KMS-11 (cell line): Measurements from ENCODE around the gene ARID4B.
A peak's percentile ranks its signal among the peaks of the same experiment; 100 is the strongest.

Source experiments
- H2AFZ ChIP-seq: fragments of 200-600 bp; sonication (generic); 2 replicates; pipeline ENCODE4 v1.6.1; 2016; ENCODE audit warnings: antibody characterized with exemption, mixed run types, low read depth
- H3K27ac ChIP-seq: fragments of 200-600 bp; sonication (generic); 2 replicates; pipeline ENCODE4 v1.6.1; 2016; ENCODE audit warnings: mild to moderate bottlenecking, mixed run types
- H3K27me3 ChIP-seq: fragments of 200-600 bp; sonication (generic); 2 replicates; pipeline ENCODE4 v1.6.1; 2017; ENCODE audit warnings: mild to moderate bottlenecking, low read depth, mixed run types, moderate library complexity; ENCODE audit not compliant: insufficient read depth
- H3K36me3 ChIP-seq: fragments of 200-600 bp; sonication (generic); 2 replicates; pipeline ENCODE4 v1.6.1; 2017; ENCODE audit warnings: mild to moderate bottlenecking, mixed run types; ENCODE audit not compliant: insufficient read depth
- H3K4me1 ChIP-seq: fragments of 200-600 bp; sonication (generic); 2 replicates; pipeline ENCODE4 v1.6.1; 2016; ENCODE audit warnings: mild to moderate bottlenecking, low read depth, mixed run types; ENCODE audit not compliant: poor library complexity, severe bottlenecking
- H3K4me2 ChIP-seq: fragments of 200-600 bp; sonication (generic); 2 replicates; pipeline ENCODE4 v1.7.0; 2016; ENCODE audit warnings: mild to moderate bottlenecking, mixed run types
- H3K4me3 ChIP-seq: fragments of 200-600 bp; sonication (generic); IDR thresholded peaks from 2 replicates; pipeline ENCODE4 v1.6.1; 2017; ENCODE audit warnings: low read depth, low read length, mixed read lengths; ENCODE audit not compliant: insufficient read depth
- H3K79me2 ChIP-seq: fragments of 200-600 bp; sonication (generic); 2 replicates; pipeline ENCODE4 v1.6.1; 2016; ENCODE audit warnings: low read depth, mixed run types; ENCODE audit not compliant: insufficient read depth
- H3K9ac ChIP-seq: fragments of 200-600 bp; sonication (generic); 2 replicates; pipeline ENCODE4 v1.6.1; 2016; ENCODE audit warnings: mild to moderate bottlenecking, mixed run types
- H4K20me1 ChIP-seq: fragments of 200-600 bp; sonication (generic); 2 replicates; pipeline ENCODE4 v1.6.1; 2016; ENCODE audit warnings: mild to moderate bottlenecking, mixed run types; ENCODE audit not compliant: insufficient read depth
- CTCF ChIP-seq: fragments of 200-600 bp; sonication (generic); conservative IDR thresholded peaks from 2 replicates; pipeline ENCODE4 v1.6.1; 2017; ENCODE audit warnings: low read depth, mild to moderate bottlenecking, antibody characterized with exemption, low read length, moderate library complexity, mixed read lengths

The ARID4B gene

GRCh38 chr1:235324296-235324695 is 3.7 kb downstream of the ARID4B start:
- H3K9ac ChIP-seq: no peak overlapping the region
- TF ChIP-seq CTCF: no peak
- no peaks in the 10 kb centered on the region for H3K36me3 ChIP-seq
- H2AFZ ChIP-seq: no peak overlapping the region
- peaks cover 85% of the 10 kb centered on the region for H3K79me2 ChIP-seq
- H3K27me3 ChIP-seq: no peaks in the 10 kb centered on the region
- peaks cover 32% of the 10 kb centered on the region for H4K20me1 ChIP-seq
- no peak overlapping the region for H3K27ac ChIP-seq
- peaks cover 21% of the 10 kb centered on the region for H3K4me1 ChIP-seq
- H3K4me2 ChIP-seq: peak overlapping the region; percentile 7; the same call in 1 of the 2 replicates
- no peak overlapping the region for H3K4me3 ChIP-seq

- TF ChIP-seq CTCF: no peak
- no peak overlapping the region for H2AFZ ChIP-seq
Observed at GRCh38 chr1:235320521-235321179, 7.3 kb downstream of the ARID4B start.

GRCh38 chr1:235319255-235319654 is 8.7 kb downstream of the ARID4B start:
- Histone ChIP-seq H3K9ac (no peak overlapping the region), H2AFZ (no peak overlapping the region), H3K36me3 (no peaks in the 10 kb centered on the region; the same call in 1 of the 2 replicates), H3K4me2 (no peak overlapping the region), H3K27ac (no peak overlapping the region), H3K4me1 (peaks cover 19% of the 10 kb centered on the region), H3K4me3 (no peak overlapping the region), H3K79me2 (peaks cover 99% of the 10 kb centered on the region), H4K20me1 (peaks cover 33% of the 10 kb centered on the region), H3K27me3 (no peaks in the 10 kb centered on the region)
- no peak for TF ChIP-seq CTCF

More at GRCh38 chr1:235320521-235321179, 7.3 kb downstream of the ARID4B start:
- peaks cover 31% of the 10 kb centered on the region for H4K20me1 ChIP-seq
- no peak overlapping the region for H3K27ac ChIP-seq
- H3K4me3 ChIP-seq: no peak overlapping the region
- H3K4me1 ChIP-seq: peaks cover 19% of the 10 kb centered on the region
- no peaks in the 10 kb centered on the region for H3K27me3 ChIP-seq
- H3K9ac ChIP-seq: no peak overlapping the region
- no peaks in the 10 kb centered on the region; the same call in 1 of the 2 replicates for H3K36me3 ChIP-seq
- H3K4me2 ChIP-seq: no peak overlapping the region
- peaks cover 99% of the 10 kb centered on the region for H3K79me2 ChIP-seq

GRCh38 chr1:235317168-235317567 is 10.8 kb downstream of the ARID4B start:
- H3K27me3 ChIP-seq: no peaks in the 10 kb centered on the region
- no peaks in the 10 kb centered on the region; the same call in none of the 2 replicates for H3K36me3 ChIP-seq
- H3K79me2 ChIP-seq: peaks cover 99% of the 10 kb centered on the region
- no peak overlapping the region for H3K4me3 ChIP-seq
- no peak overlapping the region for H3K9ac ChIP-seq
- H2AFZ ChIP-seq: no peak overlapping the region
- H3K27ac ChIP-seq: no peak overlapping the region
- peaks cover 24% of the 10 kb centered on the region for H3K4me1 ChIP-seq
- no peak overlapping the region for H3K4me2 ChIP-seq
- TF ChIP-seq CTCF: no peak
- H4K20me1 ChIP-seq: peaks cover 41% of the 10 kb centered on the region
